HepG2 (cell line): ENCODE measurements around the gene ABCB6. TPM values are rescaled to one million over a fixed set of nuclear protein-coding genes. Genes with fewer than 3 reads are reported as not detected.

Experiments
- ATAC-seq: fragments of 200-7000 bp; cut with Tn5 transposase; 3 replicates; pipeline ENCODE4 v1.9.1; 2020; ENCODE audit warnings: mild to moderate bottlenecking, moderate library complexity
- BruUV-seq: library from RNA; stranded (reverse); fragments of 400-500 nt; replicated peaks from 2 replicates; lab custom pipeline; 2021; lab: Mats Ljungman, UMichigan
- CTCF ChIA-PET: fragments of 300-600 bp; formaldehyde crosslinking; extraction: SDS; loops from one replicate; lab custom pipeline; 2021; ENCODE audit warnings: low total read pairs, inconsistent platforms, low intra/inter-chr PET ratio; lab: Yijun Ruan, JAX
- POLR2A ChIA-PET: fragments of 350-600 bp; sonication (Branson Sonifier 250); formaldehyde crosslinking; loops from one replicate; lab custom pipeline; 2020; ENCODE audit warnings: antibody characterized with exemption, inconsistent platforms; lab: Yijun Ruan, JAX
- DNase-seq: peaks from one replicate; pipeline ENCODE4 v3.0.0-alpha.2; 2015; ENCODE audit warnings: low spot score
- FAIRE-seq: peaks from 3 replicates; lab custom pipeline; 2011; peaks lifted over from hg19 to GRCh38; lab: Jason Lieb, UNC
- H2AFZ ChIP-seq: one replicate; pipeline ENCODE4 v1.6.1; 2011; ENCODE audit warnings: low read length, inconsistent platforms
- H3K27ac ChIP-seq: fragments of 300-600 bp; 3 replicates; pipeline ENCODE4 v1.8.0; 2011; ENCODE audit warnings: mixed run types, mild to moderate bottlenecking, mixed read lengths, low read length, inconsistent platforms; ENCODE audit not compliant: insufficient read depth; ENCODE audit errors: extremely low read length
- H3K27me3 ChIP-seq, 2 experiments: fragments of 200-600 bp in 1 of 2; 2 replicates in 1 of 2; 3 replicates in 1 of 2; pipeline versions ENCODE4 v1.6.0 to v1.8.0; 2011; ENCODE audit warnings: low read length in 2 of 2, mild to moderate bottlenecking in 2 of 2, moderate library complexity in 2 of 2, inconsistent platforms in 1 of 2; ENCODE audit not compliant: insufficient read depth in 2 of 2, control insufficient read depth in 1 of 2
- H3K36me3 ChIP-seq, 2 experiments: fragments of 200-600 bp in 1 of 2; replicated peaks in 1 of 2; 2 replicates in 1 of 2; 3 replicates in 1 of 2; pipeline versions ENCODE4 v1.5.1 to v1.8.0; 2011; ENCODE audit warnings: low read length in 2 of 2, inconsistent platforms in 1 of 2; ENCODE audit not compliant: insufficient read depth in 2 of 2, control insufficient read depth in 1 of 2
- H3K4me1 ChIP-seq: 2 replicates; pipeline ENCODE4 v1.5.1; 2012; ENCODE audit warnings: low read length, inconsistent platforms; ENCODE audit not compliant: insufficient read depth
- H3K4me2 ChIP-seq: 2 replicates; pipeline ENCODE4 v1.6.0; 2011; ENCODE audit warnings: low read depth, low read length, inconsistent platforms
- H3K4me3 ChIP-seq, 3 experiments: fragments of 200-600 bp in 1 of 3; sonication (generic), shearing (Covaris generic) in 1 of 3; replicated peaks in 1 of 3; 2 replicates each; pipeline ENCODE4 v1.5.1; 2011 to 2016; ENCODE audit warnings: low read length in 3 of 3, inconsistent platforms in 2 of 3, low read depth in 2 of 3, mild to moderate bottlenecking in 2 of 3, control low read depth in 1 of 3, mixed read lengths in 1 of 3; ENCODE audit not compliant: insufficient read depth in 1 of 3
- H3K79me2 ChIP-seq: one replicate; pipeline ENCODE4 v1.6.1; 2011; ENCODE audit warnings: low read length, inconsistent platforms; ENCODE audit not compliant: insufficient read depth
- H3K9ac ChIP-seq: 2 replicates; pipeline ENCODE4 v1.6.0; 2011; ENCODE audit warnings: mild to moderate bottlenecking, low read depth, low read length, inconsistent platforms; ENCODE audit not compliant: insufficient read depth
- H3K9me3 ChIP-seq: 2 replicates; pipeline ENCODE4 v1.5.1; 2012; ENCODE audit warnings: mild to moderate bottlenecking, low read length
- H4K20me1 ChIP-seq: 2 replicates; pipeline ENCODE4 v1.6.0; 2011; ENCODE audit warnings: inconsistent platforms, mild to moderate bottlenecking, low read length, moderate library complexity; ENCODE audit not compliant: insufficient read depth
- HOXA5 ChIP-seq: sonication (generic); formaldehyde crosslinking; IDR thresholded peaks from 2 replicates; pipeline ENCODE4 v1.4.0; 2020; ENCODE audit warnings: missing genetic modification reagents
- MNT ChIP-seq: fragments of 450-650 bp; IDR thresholded peaks from 2 replicates; pipeline ENCODE4 v1.6.1; 2016
- RFX3 ChIP-seq: IDR thresholded peaks from 2 replicates; pipeline ENCODE4 v1.6.1; 2016; ENCODE audit warnings: missing biosample characterization, missing genetic modification reagents
- WGBS: methylation state at CpG from one replicate; pipeline ENCODE4 v1.1.6; 2017; ENCODE audit warnings: low lambda C conversion rate; 5-methylcytosine and 5-hydroxymethylcytosine counted together
- in situ Hi-C: cut with HindIII; loops from 2 replicates; pipeline ENCODE4 v1.10.0; 2017; ENCODE audit warnings: low pct_unique_long_range_greater_than_20kb; ENCODE audit not compliant: extremely low pct_ligation_motif_present
- intact Hi-C: fragments of 100-400 bp; cut with micrococcal nuclease; formaldehyde crosslinking; loops from one replicate; pipeline ENCODE4 v1.10.0; 2022; ENCODE audit not compliant: unreplicated experiment
- polyA plus RNA-seq, 8 experiments: library from polyadenylated mRNA; depleted of rRNA in 3 of 8; stranded (reverse) in 7 of 8; unstranded in 1 of 8; fragments of >200 nt; fragmentation: Illumina TruSeq in 4 of 8; extraction: Trizol in 4 of 8; gene quantifications; 2 replicates each; pipeline versions ENCODE4 v1.2.1 to v1.2.3, GENCODE V29; 2011 to 2016; ENCODE audit warnings: low read depth in 4 of 8, missing spikeins in 1 of 8, mixed read lengths in 1 of 8; ENCODE audit not compliant: insufficient read depth in 1 of 8
- total RNA-seq, 5 experiments: library from RNA; depleted of rRNA; stranded (reverse); fragments of >200 nt; fragmentation: Illumina TruSeq; extraction: Trizol; gene quantifications; 2 replicates each; pipeline ENCODE4 v1.2.3, GENCODE V29; 2016; ENCODE audit warnings: low read depth in 1 of 5
- TF ChIP-seq, protein P1 (sequence below), 2 experiments: sonication (generic) in 1 of 2; formaldehyde crosslinking in 1 of 2; IDR thresholded peaks; 2 replicates each; pipeline versions ENCODE4 v1.4.0 to v1.6.1; 2018 to 2020; ENCODE audit warnings: missing genetic modification reagents in 2 of 2, borderline replicate concordance in 1 of 2, low read depth in 1 of 2, mild to moderate bottlenecking in 1 of 2, missing biosample characterization in 1 of 2

ABCB6 gene
- total and polyA plus RNA-seq, 2 of the 13 experiments (the other 11 are each of a cell fraction or from before 2014, with no cell fraction given) = 91.1 to 137 TPM

- POLR2A ChIA-PET = interaction anchor here (0.7 to 5.7 kb wide), 4 partner anchors 9 to 44 kb away, joined by 3 to 73 read pairs (median 4); partner anchors contain the start of genes DNAJB2 and ZFAND2B
- Histone ChIP-seq H3K36me3 (peaks cover 1 to 13% of the 10 kb centered on the region in 2 experiments; a peak in 4 of 5 replicates), H3K9ac (no peak overlapping the region), H3K4me1 (peaks cover 71% of the 10 kb centered on the region), H3K79me2 (no peaks in the 10 kb centered on the region), H4K20me1 (no peaks in the 10 kb centered on the region), H3K27ac (no peak overlapping the region), H2AFZ (no peak overlapping the region), H3K9me3 (no peaks in the 10 kb centered on the region), H3K4me2 (no peak overlapping the region), H3K27me3 (peaks cover 2 to 35% of the 10 kb centered on the region in 2 experiments; a peak in 4 of 5 replicates), H3K4me3 (no peak overlapping the region)
- in situ Hi-C loops = no loop called here
- no TSS peak for BruUV-seq
- FAIRE-seq = no peak
- TF ChIP-seq MNT (0 out of 2 replicates have a peak, but pooled peaks have one; percentile 28), RFX3 (CRISPR knock-in tag) (no peak), HOXA5 (no peak)
- TF ChIP-seq, protein P1, sequence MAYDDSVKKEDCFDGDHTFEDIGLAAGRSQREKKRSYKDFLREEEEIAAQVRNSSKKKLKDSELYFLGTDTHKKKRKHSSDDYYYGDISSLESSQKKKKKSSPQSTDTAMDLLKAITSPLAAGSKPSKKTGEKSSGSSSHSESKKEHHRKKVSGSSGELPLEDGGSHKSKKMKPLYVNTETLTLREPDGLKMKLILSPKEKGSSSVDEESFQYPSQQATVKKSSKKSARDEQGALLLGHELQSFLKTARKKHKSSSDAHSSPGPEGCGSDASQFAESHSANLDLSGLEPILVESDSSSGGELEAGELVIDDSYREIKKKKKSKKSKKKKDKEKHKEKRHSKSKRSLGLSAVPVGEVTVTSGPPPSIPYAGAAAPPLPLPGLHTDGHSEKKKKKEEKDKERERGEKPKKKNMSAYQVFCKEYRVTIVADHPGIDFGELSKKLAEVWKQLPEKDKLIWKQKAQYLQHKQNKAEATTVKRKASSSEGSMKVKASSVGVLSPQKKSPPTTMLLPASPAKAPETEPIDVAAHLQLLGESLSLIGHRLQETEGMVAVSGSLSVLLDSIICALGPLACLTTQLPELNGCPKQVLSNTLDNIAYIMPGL (CRISPR knock-in tag; IDR thresholded peaks at IDR 0.05; ENCODE audit: borderline replicate concordance in 1 of 2, low read depth in 1 of 2) = no peak
- 77% methylated on average over 5 of the region's 5 CpGs for WGBS
- no peak for DNase-seq
- CTCF ChIA-PET = interaction anchor here (0.6 kb wide), 1 partner anchor 40 kb away, joined by 3 read pairs; no protein-coding TSS in a partner anchor
- intact Hi-C loops = no loop called here
- ATAC-seq = no peak
Observed at GRCh38 chr2:219252084-219252483, 33.3 kb upstream of the ABCB6 start.
